ENCODE results near the gene PRKAB2. TPM values are rescaled to one million over a fixed set of nuclear protein-coding genes. Genes with fewer than 3 reads are reported as not detected.
A peak's percentile ranks its signal among the peaks of the same experiment; 100 is the strongest.

Gene PRKAB2
- total RNA-seq, 1 experiment from 2014 or later, result 17.8 TPM

DNA sequence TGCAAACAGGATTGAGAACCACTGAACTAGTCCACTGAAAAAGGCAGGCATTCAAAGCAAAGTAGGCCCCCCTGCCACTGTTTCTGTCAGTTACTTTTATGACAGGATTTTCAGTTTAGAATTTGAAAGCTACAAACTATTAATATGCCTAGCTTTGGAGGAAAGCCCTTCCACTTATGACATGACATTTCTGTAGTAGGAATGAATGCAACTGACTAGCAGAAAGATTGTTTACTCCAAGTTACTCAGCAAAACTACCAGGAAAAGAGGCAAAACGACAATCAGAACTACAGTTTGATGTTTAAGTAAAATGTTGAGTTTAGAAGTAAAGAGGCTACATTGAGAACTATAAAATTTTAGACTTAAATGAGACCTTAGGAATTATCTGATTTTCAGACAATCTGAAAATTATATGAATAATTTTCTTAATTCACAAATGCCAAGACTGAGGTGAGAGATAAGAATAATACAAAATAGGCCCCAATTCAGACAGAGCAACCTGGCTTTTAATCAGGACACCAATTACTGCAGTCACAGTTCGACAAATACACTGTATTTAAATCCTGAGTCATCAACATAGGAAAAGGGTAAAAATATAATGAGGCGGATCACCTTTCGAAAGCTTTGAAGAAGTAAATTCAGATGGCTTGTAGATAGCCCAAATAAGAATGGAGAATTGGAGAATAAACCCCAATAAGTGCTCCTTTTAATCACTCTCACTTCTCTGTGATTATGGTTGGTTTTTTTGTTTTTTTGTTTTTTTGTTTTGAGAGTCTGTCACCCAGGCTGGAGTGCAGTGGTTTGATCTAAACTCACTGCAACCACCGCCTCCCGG is 2.2 kb downstream of the PRKAB2 start:
- Histone ChIP-seq H2BK5ac (ENCODE audit: insufficient read length, low read length) (no peak overlapping the region), H2BK20ac (ENCODE audit: low read depth, low read length, poor library complexity, severe bottlenecking) (no peak overlapping the region), H2BK120ac (ENCODE audit: low read depth, low read length, poor library complexity, severe bottlenecking) (no peak overlapping the region), H2BK15ac (ENCODE audit: low read depth, low read length) (no peak overlapping the region), H4K5ac (ENCODE audit: insufficient read length, low read depth, low read length) (no peak overlapping the region), H3K79me2 (ENCODE audit: insufficient read depth, low read length) (peaks cover 8% of the 10 kb centered on the region; the same call in 1 of the 2 replicates), H2BK12ac (ENCODE audit: insufficient read length, low read depth, low read length) (no peak overlapping the region), H2AFZ (ENCODE audit: low read length) (no peak overlapping the region), H3K23me2 (ENCODE audit: insufficient read length, low read depth, low read length, poor library complexity, severe bottlenecking) (peaks cover 11% of the 10 kb centered on the region), H4K20me1 (ENCODE audit: control insufficient read depth, insufficient read depth, insufficient read length) (no peaks in the 10 kb centered on the region), H4K91ac (ENCODE audit: insufficient read length, low read depth, low read length) (no peak overlapping the region), H3K9me3 (ENCODE audit: control insufficient read depth, low read depth, low read length) (no peaks in the 10 kb centered on the region), H3K14ac (ENCODE audit: insufficient read depth, low read length) (no peak overlapping the region), H3K79me1 (ENCODE audit: insufficient read depth, low read depth, low read length, poor library complexity, severe bottlenecking) (no peaks in the 10 kb centered on the region), H3K18ac (ENCODE audit: insufficient read length, low read depth, low read length) (no peak overlapping the region), H3K23ac (ENCODE audit: insufficient read length, low read depth, low read length) (no peak overlapping the region), H3T11ph (ENCODE audit: low read length) (no peak overlapping the region), H2AK5ac (ENCODE audit: insufficient read length, low read length) (no peak overlapping the region), H3K27ac (ENCODE audit: insufficient read length, low read depth, low read length) (no peak overlapping the region), H3K4ac (ENCODE audit: low read depth, low read length) (no peak overlapping the region), H3K4me1 (ENCODE audit: insufficient read depth, low read length) (no peaks in the 10 kb centered on the region; the same call in 1 of the 2 replicates), H3K56ac (ENCODE audit: insufficient read length, low read depth, low read length) (no peak overlapping the region), H3K4me2 (ENCODE audit: insufficient read depth, insufficient read length, low read length) (peak overlapping the region; percentile 80), H4K8ac (replicated peaks; ENCODE audit: insufficient read length, low read depth, low read length) (no peak overlapping the region), H3K27me3 (ENCODE audit: insufficient read depth, low read length) (no peaks in the 10 kb centered on the region), H3K9ac (ENCODE audit: extremely low read depth, insufficient read length, low read length) (no peak overlapping the region)
- Mint-ChIP-seq H3K4me3 (peak overlapping the region; percentile 90 to 97), H3K27me3 (ENCODE audit: low read depth) (no peaks in the 10 kb centered on the region), H3K27ac (peak overlapping the region in 1 of 3 experiments; percentile 67; a peak in 1 of 7 replicates), H3K9me3 (peaks cover 0 to 3% of the 10 kb centered on the region in 2 experiments; a peak in 1 of 5 replicates), H3K36me3 (ENCODE audit: insufficient read depth in 1 of 3, low read depth in 3 of 3) (peaks cover 10 to 25% (median 22%) of the 10 kb centered on the region in 3 experiments; a peak in 6 of 7 replicates), H3K4me1 (peaks cover 42% of the 10 kb centered on the region in 2 experiments)
- DNase-seq, result no peak
- TF ChIP-seq, protein P1, sequence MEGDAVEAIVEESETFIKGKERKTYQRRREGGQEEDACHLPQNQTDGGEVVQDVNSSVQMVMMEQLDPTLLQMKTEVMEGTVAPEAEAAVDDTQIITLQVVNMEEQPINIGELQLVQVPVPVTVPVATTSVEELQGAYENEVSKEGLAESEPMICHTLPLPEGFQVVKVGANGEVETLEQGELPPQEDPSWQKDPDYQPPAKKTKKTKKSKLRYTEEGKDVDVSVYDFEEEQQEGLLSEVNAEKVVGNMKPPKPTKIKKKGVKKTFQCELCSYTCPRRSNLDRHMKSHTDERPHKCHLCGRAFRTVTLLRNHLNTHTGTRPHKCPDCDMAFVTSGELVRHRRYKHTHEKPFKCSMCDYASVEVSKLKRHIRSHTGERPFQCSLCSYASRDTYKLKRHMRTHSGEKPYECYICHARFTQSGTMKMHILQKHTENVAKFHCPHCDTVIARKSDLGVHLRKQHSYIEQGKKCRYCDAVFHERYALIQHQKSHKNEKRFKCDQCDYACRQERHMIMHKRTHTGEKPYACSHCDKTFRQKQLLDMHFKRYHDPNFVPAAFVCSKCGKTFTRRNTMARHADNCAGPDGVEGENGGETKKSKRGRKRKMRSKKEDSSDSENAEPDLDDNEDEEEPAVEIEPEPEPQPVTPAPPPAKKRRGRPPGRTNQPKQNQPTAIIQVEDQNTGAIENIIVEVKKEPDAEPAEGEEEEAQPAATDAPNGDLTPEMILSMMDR (conservative IDR thresholded peaks at IDR 0.05), result no peak
- WGBS (ENCODE audit: extremely low coverage, insufficient read length, low lambda C conversion rate), result no CpG with 5 or more reads among the region's 6 CpGs
